Mesenchymal stem cell (in vitro differentiated cells and primary cell): Measurements from ENCODE around the gene TCN1.

Experiments used
- DNase-seq: peaks from one replicate; pipeline ENCODE4 v3.0.0-alpha.2; 2013
- H2AFZ ChIP-seq: one replicate; pipeline ENCODE4 v1.6.1; 2013; ENCODE audit warnings: low read depth, mild to moderate bottlenecking, control low read depth, inconsistent platforms, low read length, moderate library complexity
- H2AK5ac ChIP-seq: 2 replicates; pipeline ENCODE4 v1.6.1; 2013; ENCODE audit warnings: low read length, moderate library complexity, mild to moderate bottlenecking, inconsistent platforms; ENCODE audit not compliant: severe bottlenecking
- H2BK120ac ChIP-seq: one replicate; pipeline ENCODE4 v1.6.1; 2013; ENCODE audit warnings: low read depth, mild to moderate bottlenecking, inconsistent platforms, low read length, moderate library complexity
- H2BK12ac ChIP-seq, 2 experiments: one replicate each; pipeline ENCODE4 v1.6.1; 2013; ENCODE audit warnings: inconsistent platforms in 2 of 2, low read length in 2 of 2, mild to moderate bottlenecking in 2 of 2, moderate library complexity in 2 of 2, control low read depth in 1 of 2
- H2BK15ac ChIP-seq: one replicate; pipeline ENCODE4 v1.6.1; 2013; ENCODE audit warnings: mild to moderate bottlenecking, low read depth, inconsistent platforms; ENCODE audit not compliant: poor library complexity, severe bottlenecking
- H2BK5ac ChIP-seq: 2 replicates; pipeline ENCODE4 v1.6.1; 2013; ENCODE audit warnings: low read depth, mild to moderate bottlenecking, low read length, control low read depth, inconsistent platforms; ENCODE audit not compliant: poor library complexity, severe bottlenecking
- H3K14ac ChIP-seq, 2 experiments: one replicate each; pipeline ENCODE4 v1.6.1; 2013; ENCODE audit warnings: inconsistent platforms in 2 of 2, low read length in 2 of 2, control low read depth in 1 of 2, mild to moderate bottlenecking in 1 of 2, moderate library complexity in 1 of 2
- H3K18ac ChIP-seq, 2 experiments: one replicate each; pipeline ENCODE4 v1.6.1; 2013; ENCODE audit warnings: inconsistent platforms in 2 of 2, low read length in 2 of 2, control low read depth in 1 of 2, low read depth in 1 of 2, mild to moderate bottlenecking in 1 of 2
- H3K23ac ChIP-seq, 2 experiments: one replicate each; pipeline ENCODE4 v1.6.1; 2013; ENCODE audit warnings: inconsistent platforms in 2 of 2, low read length in 2 of 2, mild to moderate bottlenecking in 2 of 2, moderate library complexity in 2 of 2, control low read depth in 1 of 2
- H3K27ac ChIP-seq: 2 replicates; pipeline ENCODE4 v1.5.1; 2013; ENCODE audit warnings: mild to moderate bottlenecking, moderate library complexity, low read length, control low read depth, inconsistent platforms; ENCODE audit not compliant: poor library complexity, severe bottlenecking
- H3K27me3 ChIP-seq, 2 experiments: 2 replicates each; pipeline versions ENCODE4 v1.6.1 to v1.7.0; 2013; ENCODE audit warnings: low read length in 2 of 2, mild to moderate bottlenecking in 2 of 2, moderate library complexity in 2 of 2, control low read depth in 1 of 2, inconsistent platforms in 1 of 2; ENCODE audit not compliant: control insufficient read depth in 1 of 2, insufficient read depth in 1 of 2
- H3K36me3 ChIP-seq, 2 experiments: 2 replicates each; pipeline versions ENCODE4 v1.6.1 to v1.7.0; 2013; ENCODE audit warnings: low read length in 2 of 2, control low read depth in 1 of 2, inconsistent platforms in 1 of 2, low read depth in 1 of 2, mild to moderate bottlenecking in 1 of 2; ENCODE audit not compliant: insufficient read depth in 2 of 2, control insufficient read depth in 1 of 2
- H3K4ac ChIP-seq, 2 experiments: one replicate each; pipeline ENCODE4 v1.6.1; 2013; ENCODE audit warnings: inconsistent platforms in 2 of 2, low read length in 2 of 2, mild to moderate bottlenecking in 2 of 2, moderate library complexity in 2 of 2, control low read depth in 1 of 2, low read depth in 1 of 2
- H3K4me1 ChIP-seq: 2 replicates; pipeline ENCODE4 v1.6.1; 2013; ENCODE audit warnings: low read depth, low read length, control low read depth; ENCODE audit not compliant: control insufficient read depth, insufficient read depth
- H3K4me2 ChIP-seq: 2 replicates; pipeline ENCODE4 v1.6.1; 2013; ENCODE audit warnings: low read length, mild to moderate bottlenecking, inconsistent platforms; ENCODE audit not compliant: poor library complexity, severe bottlenecking
- H3K4me3 ChIP-seq, 2 experiments: 2 replicates each; pipeline versions ENCODE4 v1.5.1 to v1.7.0; 2013; ENCODE audit warnings: low read length in 2 of 2, mild to moderate bottlenecking in 2 of 2, control low read depth in 1 of 2, low read depth in 1 of 2; ENCODE audit not compliant: insufficient read depth in 1 of 2
- H3K79me1 ChIP-seq: replicated peaks from 2 replicates; pipeline ENCODE4 v1.6.1; 2013; ENCODE audit warnings: mild to moderate bottlenecking, control low read depth, low read length, inconsistent platforms; ENCODE audit not compliant: poor library complexity, severe bottlenecking
- H3K9ac ChIP-seq: 2 replicates; pipeline ENCODE4 v1.7.0; 2013; ENCODE audit warnings: mild to moderate bottlenecking, low read length, moderate library complexity
- H3K9me3 ChIP-seq: 2 replicates; pipeline ENCODE4 v1.7.0; 2013; ENCODE audit warnings: mild to moderate bottlenecking, low read length; ENCODE audit not compliant: control insufficient read depth
- H4K8ac ChIP-seq: one replicate; pipeline ENCODE4 v1.6.1; 2013; ENCODE audit warnings: inconsistent platforms, mild to moderate bottlenecking, low read length, moderate library complexity
- H4K91ac ChIP-seq: one replicate; pipeline ENCODE4 v1.6.1; 2013; ENCODE audit warnings: mild to moderate bottlenecking, low read length, inconsistent platforms
- WGBS: methylation state at CpG from one replicate; pipeline ENCODE4 v1.1.7; 2013; ENCODE audit warnings: mixed read lengths; 5-methylcytosine and 5-hydroxymethylcytosine counted together

Gene TCN1

GRCh38 chr11:59872076-59872475, 5.8 kb upstream of the TCN1 start:
- H3K23ac ChIP-seq, result no peak overlapping the region
- no peak for DNase-seq
- no peak overlapping the region for H4K91ac ChIP-seq
- H2BK15ac ChIP-seq, result no peak overlapping the region
- no peak overlapping the region for H3K14ac ChIP-seq
- H3K18ac ChIP-seq, result no peak overlapping the region
- H3K27me3 ChIP-seq, result no peaks in the 10 kb centered on the region
- H3K79me1 ChIP-seq, result no peaks in the 10 kb centered on the region
- H3K9ac ChIP-seq, result no peak overlapping the region
- H4K8ac ChIP-seq, result no peak overlapping the region
- no peak overlapping the region for H2BK5ac ChIP-seq
- H2BK12ac ChIP-seq, result no peak overlapping the region
- no peak overlapping the region for H2AFZ ChIP-seq
- H3K4me3 ChIP-seq, result no peak overlapping the region
- no peak overlapping the region for H2AK5ac ChIP-seq
- no peak overlapping the region for H3K27ac ChIP-seq
- no peak overlapping the region for H3K4me2 ChIP-seq
- H3K9me3 ChIP-seq, result peaks cover 16% of the 10 kb centered on the region
- H2BK120ac ChIP-seq, result no peak overlapping the region
- no peak overlapping the region for H3K4ac ChIP-seq
- no peaks in the 10 kb centered on the region for H3K36me3 ChIP-seq
- H3K4me1 ChIP-seq, result no peaks in the 10 kb centered on the region

GRCh38 chr11:59867946-59868345, 1.7 kb upstream of the TCN1 start:
- no peak overlapping the region for H3K18ac ChIP-seq
- H3K9ac ChIP-seq, result no peak overlapping the region
- 86% methylated on average over 1 of the region's 2 CpGs for WGBS
- no peak overlapping the region for H2BK15ac ChIP-seq
- H4K8ac ChIP-seq, result no peak overlapping the region
- no peak overlapping the region for H2BK120ac ChIP-seq
- no peak overlapping the region for H2AFZ ChIP-seq
- no peak overlapping the region for H3K4me2 ChIP-seq
- no peak overlapping the region for H3K27ac ChIP-seq
- H3K79me1 ChIP-seq, result no peaks in the 10 kb centered on the region
- H4K91ac ChIP-seq, result no peak overlapping the region
- H3K36me3 ChIP-seq, result no peaks in the 10 kb centered on the region
- H3K4ac ChIP-seq, result no peak overlapping the region
- no peak overlapping the region for H2BK12ac ChIP-seq
- H2BK5ac ChIP-seq, result no peak overlapping the region
- H3K4me1 ChIP-seq, result no peaks in the 10 kb centered on the region
- no peak overlapping the region for H3K4me3 ChIP-seq
- H2AK5ac ChIP-seq, result no peak overlapping the region
- H3K23ac ChIP-seq, result no peak overlapping the region
- no peaks in the 10 kb centered on the region for H3K27me3 ChIP-seq
- no peak for DNase-seq
- no peak overlapping the region for H3K14ac ChIP-seq
- H3K9me3 ChIP-seq, result peaks cover 16% of the 10 kb centered on the region

- no peak overlapping the region for H2AFZ ChIP-seq
- H3K4me1 ChIP-seq, result no peaks in the 10 kb centered on the region
- no peak overlapping the region for H3K4me2 ChIP-seq
- no peak overlapping the region for H3K23ac ChIP-seq
- DNase-seq, result no peak
- H3K36me3 ChIP-seq, result no peaks in the 10 kb centered on the region
- no peak overlapping the region for H3K9ac ChIP-seq
- no peak overlapping the region for H2BK12ac ChIP-seq
- H3K4me3 ChIP-seq, result no peak overlapping the region
- H2BK15ac ChIP-seq, result no peak overlapping the region
- no peak overlapping the region for H4K91ac ChIP-seq
- H3K4ac ChIP-seq, result no peak overlapping the region
- no peak overlapping the region for H2AK5ac ChIP-seq
- H2BK120ac ChIP-seq, result no peak overlapping the region
- H3K18ac ChIP-seq, result no peak overlapping the region
- no peaks in the 10 kb centered on the region for H3K27me3 ChIP-seq
- WGBS, result no CpG with 5 or more reads among the region's 1 CpG
- no peak overlapping the region for H4K8ac ChIP-seq
- no peak overlapping the region for H2BK5ac ChIP-seq
- H3K27ac ChIP-seq, result no peak overlapping the region
- peaks cover 15% of the 10 kb centered on the region for H3K9me3 ChIP-seq
- H3K79me1 ChIP-seq, result no peaks in the 10 kb centered on the region
- no peak overlapping the region for H3K14ac ChIP-seq
Observed at GRCh38 chr11:59866836-59867235, 549 bp upstream of the TCN1 start.

GRCh38 chr11:59865031-59865430, 1.3 kb downstream of the TCN1 start:
- Histone ChIP-seq H3K27ac (no peak overlapping the region), H2AK5ac (no peak overlapping the region), H4K8ac (no peak overlapping the region), H3K4me2 (no peak overlapping the region), H3K4me3 (no peak overlapping the region), H2BK120ac (no peak overlapping the region), H3K4ac (no peak overlapping the region), H2AFZ (no peak overlapping the region), H4K91ac (no peak overlapping the region), H2BK5ac (no peak overlapping the region), H3K79me1 (no peaks in the 10 kb centered on the region), H3K9ac (no peak overlapping the region), H3K23ac (no peak overlapping the region), H3K4me1 (no peaks in the 10 kb centered on the region), H3K9me3 (peaks cover under 1% of the 10 kb centered on the region), H3K36me3 (no peaks in the 10 kb centered on the region), H3K27me3 (no peaks in the 10 kb centered on the region), H2BK12ac (no peak overlapping the region), H3K14ac (no peak overlapping the region), H2BK15ac (no peak overlapping the region), H3K18ac (no peak overlapping the region)
- no peak for DNase-seq
- 100% methylated on average over 1 of the region's 1 CpG for WGBS
